Esophagus (tissue), 2 donors: ENCODE results near the gene TTF2. TPM values are rescaled to one million over a fixed set of nuclear protein-coding genes. Genes with fewer than 3 reads are reported as not detected.
A peak's percentile ranks its signal among the peaks of the same experiment; 100 is the strongest.

Experiments used
- H3K27ac ChIP-seq, 2 donors: one replicate each; pipeline ENCODE4 v1.5.1; 2013; ENCODE audit warnings: low read depth in 2 of 2, mild to moderate bottlenecking in 2 of 2, inconsistent platforms in 1 of 2, low read length in 1 of 2, moderate library complexity in 1 of 2
- H3K27me3 ChIP-seq, 2 donors: one replicate each; pipeline ENCODE4 v1.6.1; 2013; ENCODE audit warnings: low read length in 2 of 2, control low read depth in 1 of 2, mild to moderate bottlenecking in 1 of 2; ENCODE audit not compliant: insufficient read depth in 2 of 2, control insufficient read depth in 1 of 2
- H3K36me3 ChIP-seq, 2 donors: one replicate each; pipeline ENCODE4 v1.6.1; 2013; ENCODE audit warnings: low read length in 1 of 2; ENCODE audit not compliant: control insufficient read depth in 2 of 2, insufficient read depth in 2 of 2
- H3K4me1 ChIP-seq, 2 donors: one replicate each; pipeline ENCODE4 v1.6.1; 2013; ENCODE audit warnings: low read length in 1 of 2; ENCODE audit not compliant: control insufficient read depth in 2 of 2, insufficient read depth in 2 of 2
- H3K4me3 ChIP-seq, 2 donors: one replicate each; pipeline ENCODE4 v1.5.1; 2013; ENCODE audit warnings: low read length in 2 of 2, mild to moderate bottlenecking in 2 of 2, low read depth in 1 of 2, moderate library complexity in 1 of 2
- H3K9me3 ChIP-seq, 2 donors: one replicate each; pipeline ENCODE4 v1.6.1; 2013; ENCODE audit warnings: mild to moderate bottlenecking in 2 of 2, low read depth in 1 of 2, low read length in 1 of 2, moderate library complexity in 1 of 2; ENCODE audit not compliant: control insufficient read depth in 2 of 2, insufficient read depth in 1 of 2
- whole genome bisulfite sequencing, 2 donors: extraction: QIAGEN DNeasy Blood & Tissue Kit; methylation state at CpG; one replicate each; pipeline ENCODE4 v1.1.7; 2013; 5-methylcytosine and 5-hydroxymethylcytosine counted together
- polyA plus RNA-seq, 2 donors: library from polyadenylated mRNA; stranded (reverse); fragments of 200-250 nt; gene quantifications; one replicate each; pipeline ENCODE4 v1.2.3, GENCODE V29; 2013
- donor health status: healthy with polysubstance abuse.
- donor health status: Bipolar disorder and iron deficiency.

The TTF2 gene
- polyA plus RNA-seq, 2 donors, result 5.7 to 6.7 TPM

- H3K27me3 ChIP-seq, result no peaks in the 10 kb centered on the region
- peak within 1 kb of the TSS; percentile 79 to 88 for H3K27ac ChIP-seq
- H3K9me3 ChIP-seq, result no peaks in the 10 kb centered on the region
- 0 to 1% methylated on average over 60 to 71 of the region's 71 CpGs for WGBS, 2 donors
- peaks cover 0 to 9% of the 10 kb centered on the region in 2 donors for H3K4me1 ChIP-seq
- peak within 1 kb of the TSS; percentile 55 to 76 for H3K4me3 ChIP-seq
- no peaks in the 10 kb centered on the region for H3K36me3 ChIP-seq
Observed at GRCh38 chr1:117121589-117122329, 61.6 kb downstream of the TTF2 start, which contains the start of gene TRIM45. TRIM45 (minus strand) TSS chr1:117121749; CDS start chr1:117121201, 548 bp downstream.

- 30 to 31% methylated on average over 32 of the region's 32 CpGs for WGBS, 2 donors
- peak overlapping the region; percentile 55 to 76 for H3K4me3 ChIP-seq
Observed at GRCh38 chr1:117122330-117123025, 62.4 kb downstream of the TTF2 start.

GRCh38 chr1:117123274-117123673 is 63.1 kb downstream of the TTF2 start:
- H3K4me1 ChIP-seq, result peaks cover 0 to 9% of the 10 kb centered on the region in 2 donors

More at GRCh38 chr1:117122330-117123025, 62.4 kb downstream of the TTF2 start:
- no peaks in the 10 kb centered on the region for H3K27me3 ChIP-seq
- peaks cover 0 to 9% of the 10 kb centered on the region in 2 donors for H3K4me1 ChIP-seq
- peak overlapping the region; percentile 79 to 88 for H3K27ac ChIP-seq
- no peaks in the 10 kb centered on the region for H3K9me3 ChIP-seq
- H3K36me3 ChIP-seq, result no peaks in the 10 kb centered on the region

GRCh38 chr1:117124661-117125060 is 64.5 kb downstream of the TTF2 start:
- no peak overlapping the region for H3K27ac ChIP-seq
- 51 to 83% methylated on average over 1 of the region's 1 CpG for WGBS, 2 donors
- no peaks in the 10 kb centered on the region for H3K36me3 ChIP-seq
- no peak overlapping the region for H3K4me3 ChIP-seq
- H3K27me3 ChIP-seq, result no peaks in the 10 kb centered on the region
- peaks cover 0 to 9% of the 10 kb centered on the region in 2 donors for H3K4me1 ChIP-seq
- no peaks in the 10 kb centered on the region for H3K9me3 ChIP-seq

More at GRCh38 chr1:117123274-117123673, 63.1 kb downstream of the TTF2 start:
- Histone ChIP-seq H3K36me3 (no peaks in the 10 kb centered on the region), H3K27ac (no peak overlapping the region), H3K4me3 (no peak overlapping the region), H3K9me3 (no peaks in the 10 kb centered on the region), H3K27me3 (no peaks in the 10 kb centered on the region)
- 94 to 95% methylated on average over 2 of the region's 2 CpGs for WGBS, 2 donors

- Histone ChIP-seq H3K27ac (no peak overlapping the region), H3K4me3 (no peak overlapping the region), H3K4me1 (no peaks in the 10 kb centered on the region), H3K36me3 (no peaks in the 10 kb centered on the region), H3K9me3 (no peaks in the 10 kb centered on the region), H3K27me3 (no peaks in the 10 kb centered on the region)
Observed at GRCh38 chr1:117127795-117128194, 67.7 kb downstream of the TTF2 start.

- no peaks in the 10 kb centered on the region for H3K9me3 ChIP-seq
- no peaks in the 10 kb centered on the region for H3K4me1 ChIP-seq
- no peak overlapping the region for H3K27ac ChIP-seq
- 24 to 25% methylated on average over 5 of the region's 5 CpGs for WGBS, 2 donors
- H3K36me3 ChIP-seq, result no peaks in the 10 kb centered on the region
- H3K4me3 ChIP-seq, result no peak overlapping the region
- no peaks in the 10 kb centered on the region for H3K27me3 ChIP-seq
Observed at GRCh38 chr1:117128323-117129079, 68.4 kb downstream of the TTF2 start.

GRCh38 chr1:117130526-117130925 is 70.4 kb downstream of the TTF2 start:
- 92 to 97% methylated on average over 4 of the region's 4 CpGs for WGBS, 2 donors
- no peaks in the 10 kb centered on the region for H3K27me3 ChIP-seq
- H3K4me1 ChIP-seq, result no peaks in the 10 kb centered on the region
- H3K9me3 ChIP-seq, result no peaks in the 10 kb centered on the region
- no peak overlapping the region for H3K4me3 ChIP-seq
- H3K36me3 ChIP-seq, result no peaks in the 10 kb centered on the region
- H3K27ac ChIP-seq, result no peak overlapping the region

GRCh38 chr1:117135329-117135728 is 75.2 kb downstream of the TTF2 start:
- Histone ChIP-seq H3K4me1 (no peaks in the 10 kb centered on the region), H3K27ac (no peak overlapping the region), H3K27me3 (no peaks in the 10 kb centered on the region), H3K9me3 (no peaks in the 10 kb centered on the region), H3K36me3 (no peaks in the 10 kb centered on the region), H3K4me3 (no peak overlapping the region)
- WGBS, 2 donors, result 78 to 85% methylated on average over 2 of the region's 2 CpGs

- WGBS, 2 donors, result 54 to 66% methylated on average over 2 of the region's 2 CpGs
Observed at GRCh38 chr1:117136749-117137148, 76.6 kb downstream of the TTF2 start.

More at GRCh38 chr1:117136749-117137148, 76.6 kb downstream of the TTF2 start:
- no peak overlapping the region for H3K4me3 ChIP-seq
- H3K9me3 ChIP-seq, result no peaks in the 10 kb centered on the region
- no peaks in the 10 kb centered on the region for H3K4me1 ChIP-seq
- no peaks in the 10 kb centered on the region for H3K27me3 ChIP-seq
- H3K36me3 ChIP-seq, result no peaks in the 10 kb centered on the region
- no peak overlapping the region for H3K27ac ChIP-seq
